Thyroid gland (tissue), 4 donors: ENCODE measurements around the gene FRA10AC1.

Experiments used
- CTCF ChIP-seq, 6 experiments: fragments of 200-600 bp in 3 of 6; fragments of 450-650 bp in 3 of 6; sonication (generic) in 3 of 6; IDR thresholded peaks; one replicate each; pipeline ENCODE4 v1.5.1; 2016 to 2019; ENCODE audit warnings: antibody characterized with exemption in 6 of 6, mild to moderate bottlenecking in 2 of 6, inconsistent platforms in 1 of 6, moderate library complexity in 1 of 6
- POLR2A ChIP-seq, 2 donors: fragments of 450-650 bp; IDR thresholded peaks; one replicate each; pipeline ENCODE4 v1.6.1; 2017; ENCODE audit warnings: antibody characterized with exemption in 2 of 2, mild to moderate bottlenecking in 2 of 2, moderate library complexity in 1 of 2

- TF ChIP-seq CTCF (IDR thresholded peaks at IDR 0.05) (no peak), POLR2A (IDR thresholded peaks at IDR 0.05) (no peak)
These were observed 1.4 kb upstream of the FRA10AC1 start for GRCh38 chr10:93703841-93704240.
